PFSK-1 (cell line): ENCODE measurements around the gene GBP3.

Source experiments
- POLR2AphosphoS5 ChIP-seq: IDR thresholded peaks from 2 replicates; pipeline ENCODE4 v1.6.1; 2012; ENCODE audit warnings: low read depth, mild to moderate bottlenecking, control low read depth, low read length, moderate library complexity
- REST ChIP-seq, 2 experiments: IDR thresholded peaks; 2 replicates each; pipeline versions ENCODE4 v1.6.1 to v1.8.0; 2011 to 2012; ENCODE audit warnings: low read depth in 2 of 2, low read length in 2 of 2, control low read depth in 1 of 2, inconsistent platforms in 1 of 2, mild to moderate bottlenecking in 1 of 2, moderate library complexity in 1 of 2; ENCODE audit not compliant: insufficient read depth in 1 of 2

DNA sequence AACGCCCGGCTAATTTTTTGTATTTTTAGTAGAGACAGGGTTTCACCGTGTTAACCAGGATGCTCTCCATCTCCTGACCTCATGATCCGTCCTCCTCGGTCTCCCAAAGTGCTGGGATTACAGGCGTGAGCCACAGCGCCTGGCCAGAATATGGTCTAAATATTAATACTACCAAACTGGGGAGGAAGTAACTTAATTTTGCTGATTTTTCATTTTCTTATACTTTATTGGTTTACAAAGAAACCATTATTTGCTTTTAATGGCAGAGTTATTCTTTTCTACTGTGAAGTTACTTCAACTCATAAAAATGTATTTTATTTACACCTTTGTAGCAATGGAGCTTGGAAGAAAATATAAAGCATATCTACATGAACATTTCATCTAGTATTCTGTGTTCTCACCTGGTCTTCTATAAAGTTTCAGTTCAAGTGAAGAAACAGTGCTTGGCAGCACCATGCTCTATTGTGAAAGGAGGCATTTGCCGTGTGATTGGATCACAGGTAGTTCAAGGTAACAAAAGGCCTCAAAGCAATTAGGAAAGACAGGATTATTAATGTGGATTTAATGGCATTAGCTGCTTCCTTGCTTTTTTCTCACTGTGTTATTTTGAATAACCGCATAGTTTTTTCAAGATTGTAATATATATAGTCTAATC is 28.8 kb upstream of the GBP3 start:
- no peak for TF ChIP-seq REST (IDR thresholded peaks at IDR 0.05; ENCODE audit: insufficient read depth in 1 of 2, low read depth in 2 of 2, low read length in 2 of 2)
- no peak for TF ChIP-seq POLR2AphosphoS5
